ENCODE measurements around the gene CCDC39.

CCDC39 gene

DNA sequence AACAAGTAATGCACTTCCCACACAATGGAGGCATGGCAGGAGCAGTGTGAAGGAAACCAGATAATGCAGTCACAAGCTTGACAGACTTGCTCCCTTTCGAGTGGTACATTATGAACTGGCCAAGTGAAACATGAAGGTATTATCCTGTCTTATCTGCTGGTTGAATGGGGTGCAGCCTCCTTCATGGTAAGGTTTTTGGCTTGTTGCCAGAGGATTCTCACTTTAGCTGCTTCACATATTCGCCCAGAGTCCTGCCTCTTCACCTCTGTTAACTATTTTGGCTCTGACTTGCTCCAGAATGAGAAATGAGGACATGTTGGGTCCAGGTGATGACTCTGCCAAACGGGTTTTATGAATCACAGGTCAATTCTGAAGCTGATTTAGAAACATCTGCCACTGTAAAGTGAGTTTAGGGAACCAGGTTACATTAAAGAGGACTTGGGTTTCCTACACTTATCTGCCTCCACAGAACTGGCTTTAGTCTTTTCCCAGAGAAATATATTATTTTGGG is 19.5 kb upstream of the CCDC39 start:
- no peak for TF ChIP-seq CTCF (IDR thresholded peaks at IDR 0.05; ENCODE audit: low read depth, low read length, missing control alignments)
- no peak for DNase-seq (ENCODE audit: extremely low read depth, low read depth)
- H3K4me3 ChIP-seq (replicated peaks; ENCODE audit: low read depth, low read length): no peak overlapping the region

GRCh38 chr3:180694321-180694720 is 15.0 kb upstream of the CCDC39 start:
- no peak for TF ChIP-seq CTCF (IDR thresholded peaks at IDR 0.05; ENCODE audit: low read depth, low read length, missing control alignments)

DNA sequence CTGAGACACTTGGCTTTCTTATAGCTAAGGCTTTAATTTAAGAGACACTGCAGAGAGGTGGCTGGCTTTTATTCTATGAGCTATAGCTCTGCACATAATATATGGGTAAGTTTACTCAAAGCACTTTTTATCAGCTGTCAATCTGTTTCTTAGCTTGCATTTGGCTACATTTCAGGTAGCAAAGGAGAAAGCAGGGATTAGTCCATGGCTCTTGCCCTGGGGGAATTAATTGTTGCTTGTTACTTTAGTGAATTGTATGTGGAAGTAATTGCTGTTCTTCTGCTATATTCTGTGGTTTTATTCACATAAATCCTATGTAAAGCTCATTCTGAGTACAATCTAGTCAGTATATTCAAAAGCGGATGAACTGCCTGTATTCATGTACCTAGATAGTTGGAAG is 14.4 kb upstream of the CCDC39 start:
- H3K4me3 ChIP-seq (replicated peaks; ENCODE audit: low read depth, low read length): no peak overlapping the region
- DNase-seq (ENCODE audit: extremely low read depth, low read depth): no peak
- no peak for TF ChIP-seq CTCF (IDR thresholded peaks at IDR 0.05; ENCODE audit: low read depth, low read length, missing control alignments)

More at GRCh38 chr3:180694321-180694720, 15.0 kb upstream of the CCDC39 start:
- no peak for DNase-seq (ENCODE audit: extremely low read depth, low read depth)
- no peak overlapping the region for H3K4me3 ChIP-seq (replicated peaks; ENCODE audit: low read depth, low read length)

DNA sequence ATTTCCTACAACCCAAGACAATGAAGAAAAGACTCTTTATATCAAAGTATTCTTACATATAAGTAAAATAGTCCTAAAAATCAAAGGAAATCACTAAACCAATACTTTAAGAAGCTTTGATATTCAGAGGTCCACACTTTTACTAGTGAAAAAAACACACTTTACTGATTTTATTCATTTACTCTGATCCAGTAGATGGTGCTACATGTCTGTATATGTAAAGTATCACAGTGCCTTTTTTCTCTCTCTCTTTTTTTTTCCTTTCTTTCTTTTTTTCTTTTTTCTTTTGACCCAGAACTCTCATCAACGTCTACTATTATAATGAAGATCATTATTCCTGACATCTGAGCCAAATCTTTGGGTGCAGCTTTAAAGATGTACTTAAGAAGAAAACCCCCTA is 10.8 kb upstream of the CCDC39 start:
- DNase-seq (ENCODE audit: extremely low read depth, low read depth): no peak
- H3K4me3 ChIP-seq (replicated peaks; ENCODE audit: low read depth, low read length): no peak overlapping the region
- no peak for TF ChIP-seq CTCF (IDR thresholded peaks at IDR 0.05; ENCODE audit: low read depth, low read length, missing control alignments)

DNA sequence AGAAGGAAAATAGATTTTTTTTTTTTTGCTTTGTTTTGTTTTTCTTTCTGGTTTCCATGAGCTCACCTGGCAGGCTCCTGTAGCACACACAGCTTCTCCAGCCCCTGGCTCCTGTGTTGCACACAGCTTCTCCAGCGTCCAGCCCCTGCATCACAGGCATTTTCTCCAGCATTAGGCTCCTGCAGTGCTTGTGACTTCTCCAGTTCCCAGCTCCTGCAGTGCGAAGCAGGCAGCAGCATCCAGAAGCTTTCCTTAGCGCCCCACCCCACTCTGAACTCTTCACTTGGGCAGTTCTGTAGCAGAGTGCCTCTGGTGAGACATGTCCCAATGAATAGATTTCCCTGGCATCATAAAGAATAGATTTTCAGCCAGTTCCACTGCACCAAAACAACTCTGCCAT is 5.5 kb upstream of the CCDC39 start:
- TF ChIP-seq CTCF (IDR thresholded peaks at IDR 0.05; ENCODE audit: low read depth, low read length, missing control alignments): no peak
- DNase-seq (ENCODE audit: extremely low read depth, low read depth): no peak
- no peak overlapping the region for H3K4me3 ChIP-seq (replicated peaks; ENCODE audit: low read depth, low read length)

DNA sequence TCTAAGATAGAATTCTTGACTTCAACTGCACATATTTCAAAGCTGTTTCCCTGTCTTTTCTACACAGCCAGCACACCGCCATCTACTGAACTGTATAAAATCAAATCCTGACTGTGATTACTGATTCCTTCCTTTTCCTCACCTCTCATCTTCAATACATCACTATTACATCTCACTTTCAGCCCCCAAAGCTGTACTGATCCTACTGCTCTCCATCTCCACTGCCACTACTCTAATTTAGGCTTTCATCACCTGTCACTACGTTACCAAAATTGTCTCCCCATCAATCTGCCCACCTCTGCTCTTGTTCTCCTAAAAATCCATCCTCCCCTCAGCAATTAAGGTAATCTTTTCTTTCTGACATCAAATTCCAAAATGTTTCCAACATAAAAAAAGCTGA is 4.5 kb upstream of the CCDC39 start:
- DNase-seq (ENCODE audit: extremely low read depth, low read depth): no peak
- TF ChIP-seq CTCF (IDR thresholded peaks at IDR 0.05; ENCODE audit: low read depth, low read length, missing control alignments): no peak
- no peak overlapping the region for H3K4me3 ChIP-seq (replicated peaks; ENCODE audit: low read depth, low read length)

GRCh38 chr3:180680097-180680430 is 775 bp upstream of the CCDC39 start:
- peak; percentile 3 for DNase-seq (ENCODE audit: extremely low read depth, low read depth)

More at GRCh38 chr3:180680097-180680430, 775 bp upstream of the CCDC39 start:
- H3K4me3 ChIP-seq (replicated peaks; ENCODE audit: low read depth, low read length): peak overlapping the region; percentile 57
- TF ChIP-seq CTCF (IDR thresholded peaks at IDR 0.05; ENCODE audit: low read depth, low read length, missing control alignments): peak; percentile 62
